Thyroid gland (tissue), 4 donors: ENCODE measurements around the gene SELENON. TPM values are rescaled to one million over a fixed set of nuclear protein-coding genes. Genes with fewer than 3 reads are reported as not detected.

Experiments
- DNase-seq, 2 donors: peaks; one replicate each; pipeline ENCODE4 v3.0.0-alpha.2; 2019
- H3K27ac ChIP-seq, 3 donors: fragments of 200-600 bp; sonication (generic); 1 replicate in 2 of 3; 2 replicates in 1 of 3; pipeline ENCODE4 v1.5.1; 2016 to 2019; ENCODE audit warnings: mild to moderate bottlenecking in 1 of 3, moderate library complexity in 1 of 3
- H3K27me3 ChIP-seq: fragments of 200-600 bp; sonication (generic); one replicate; pipeline ENCODE4 v1.5.1; 2019
- H3K36me3 ChIP-seq, 2 donors: fragments of 200-600 bp; sonication (generic); one replicate each; pipeline ENCODE4 v1.5.1; 2016 to 2019
- H3K4me1 ChIP-seq, 2 donors: fragments of 200-600 bp; sonication (generic); one replicate each; pipeline ENCODE4 v1.5.1; 2017 to 2019
- H3K4me3 ChIP-seq, 3 donors: fragments of 200-600 bp; sonication (generic); replicated peaks in 1 of 3; 1 replicate in 2 of 3; 2 replicates in 1 of 3; pipeline ENCODE4 v1.5.1; 2016; ENCODE audit warnings: mild to moderate bottlenecking in 1 of 3
- H3K9me3 ChIP-seq: fragments of 200-600 bp; sonication (generic); one replicate; pipeline ENCODE4 v1.5.1; 2017
- CTCF ChIP-seq, 6 experiments: fragments of 200-600 bp in 3 of 6; fragments of 450-650 bp in 3 of 6; sonication (generic) in 3 of 6; IDR thresholded peaks; one replicate each; pipeline ENCODE4 v1.5.1; 2016 to 2019; ENCODE audit warnings: antibody characterized with exemption in 6 of 6, mild to moderate bottlenecking in 2 of 6, inconsistent platforms in 1 of 6, moderate library complexity in 1 of 6
- POLR2A ChIP-seq, 2 donors: fragments of 450-650 bp; IDR thresholded peaks; one replicate each; pipeline ENCODE4 v1.6.1; 2017; ENCODE audit warnings: antibody characterized with exemption in 2 of 2, mild to moderate bottlenecking in 2 of 2, moderate library complexity in 1 of 2
- WGBS, 2 donors: methylation state at CpG; one replicate each; pipeline ENCODE4 v1.1.5; 2017; 5-methylcytosine and 5-hydroxymethylcytosine counted together
- intact Hi-C: fragments of 100-400 bp; cut with DNase I; formaldehyde crosslinking; loops from one replicate; pipeline ENCODE4 v1.15.1; 2023
- total RNA-seq, 4 donors: library from RNA; depleted of rRNA; stranded (reverse); fragments of >200 nt; gene quantifications; one replicate each; pipeline ENCODE4 v1.2.3, GENCODE V29; 2016

Gene SELENON
- total RNA-seq, 4 donors from 2014 or later, result 31.2 to 58.2 (median 55.2) TPM

GRCh38 chr1:25779894-25780293 lies 20.1 kb upstream of the SELENON start:
- Histone ChIP-seq H3K27ac (peak overlapping the region in 1 of 3 donors; percentile 17), H3K36me3 (peaks cover 0 to 6% of the 10 kb centered on the region in 2 donors), H3K9me3 (no peaks in the 10 kb centered on the region), H3K4me1 (no peaks in the 10 kb centered on the region), H3K4me3 (no peak overlapping the region), H3K27me3 (no peaks in the 10 kb centered on the region)
- no peak for DNase-seq
- TF ChIP-seq CTCF (IDR thresholded peaks at IDR 0.05), result no peak
- intact Hi-C loops, result no loop called here
- 97 to 98% methylated on average over 4 of the region's 4 CpGs for WGBS, 2 donors

GRCh38 chr1:25780318-25781129 lies 19.5 kb upstream of the SELENON start:
- WGBS, 2 donors, result 85 to 87% methylated on average over 9 to 13 of the region's 14 CpGs
- TF ChIP-seq POLR2A (IDR thresholded peaks at IDR 0.05) (no peak), CTCF (IDR thresholded peaks at IDR 0.05) (no peak)
- intact Hi-C loops, result no loop called here
- Histone ChIP-seq H3K27me3 (no peaks in the 10 kb centered on the region), H3K36me3 (peaks cover 0 to 6% of the 10 kb centered on the region in 2 donors), H3K4me1 (no peaks in the 10 kb centered on the region), H3K4me3 (no peak overlapping the region), H3K9me3 (no peaks in the 10 kb centered on the region), H3K27ac (no peak overlapping the region)
- DNase-seq, result no peak

- no peak for TF ChIP-seq CTCF (IDR thresholded peaks at IDR 0.05)
- Histone ChIP-seq H3K4me1 (no peaks in the 10 kb centered on the region), H3K9me3 (no peaks in the 10 kb centered on the region), H3K4me3 (no peak overlapping the region), H3K27me3 (no peaks in the 10 kb centered on the region), H3K27ac (peak overlapping the region in 1 of 3 donors; percentile 26), H3K36me3 (peaks cover 0 to 6% of the 10 kb centered on the region in 2 donors)
- no peak for DNase-seq
- WGBS, 2 donors, result 78 to 94% methylated on average over 3 of the region's 3 CpGs
- intact Hi-C loops, result no loop called here
Measured at GRCh38 chr1:25781130-25781433, 18.9 kb upstream of the SELENON start.

- Histone ChIP-seq H3K27ac (no peak overlapping the region), H3K27me3 (no peaks in the 10 kb centered on the region), H3K4me1 (no peaks in the 10 kb centered on the region), H3K9me3 (no peaks in the 10 kb centered on the region), H3K36me3 (peaks cover 0 to 11% of the 10 kb centered on the region in 2 donors), H3K4me3 (no peak overlapping the region)
- TF ChIP-seq POLR2A (IDR thresholded peaks at IDR 0.05), result no peak
- TF ChIP-seq CTCF (IDR thresholded peaks at IDR 0.05), result no peak
- intact Hi-C loops, result no loop called here
- DNase-seq, result no peak
- WGBS, 2 donors, result 83% methylated on average over 16 of the region's 18 CpGs
Measured at GRCh38 chr1:25782608-25783201, 17.3 kb upstream of the SELENON start.

GRCh38 chr1:25784575-25785051 lies 15.4 kb upstream of the SELENON start:
- 81 to 85% methylated on average over 9 of the region's 9 CpGs for WGBS, 2 donors
- Histone ChIP-seq H3K36me3 (peaks cover 0 to 5% of the 10 kb centered on the region in 2 donors), H3K27ac (no peak overlapping the region), H3K4me1 (no peaks in the 10 kb centered on the region), H3K27me3 (no peaks in the 10 kb centered on the region), H3K9me3 (no peaks in the 10 kb centered on the region), H3K4me3 (no peak overlapping the region)
- DNase-seq, result no peak
- TF ChIP-seq CTCF (IDR thresholded peaks at IDR 0.05) (no peak), POLR2A (IDR thresholded peaks at IDR 0.05) (no peak)
- intact Hi-C loops, result no loop called here
